Spleen (tissue), 11 donors: Measurements from ENCODE around the gene SMCO4. TPM values are rescaled to one million over a fixed set of nuclear protein-coding genes. Genes with fewer than 3 reads are reported as not detected.
A peak's percentile ranks its signal among the peaks of the same experiment; 100 is the strongest.

Source experiments
- DNase-seq: peaks from one replicate; pipeline ENCODE4 v3.0.0-alpha.2; 2020
- H3K27ac ChIP-seq, 8 donors: fragments of 200-600 bp; sonication (generic) in 7 of 8; 1 replicate in 4 of 8; 2 replicates in 4 of 8; pipeline versions ENCODE4 v1.5.0 to v1.8.0; 2016 to 2021; ENCODE audit warnings: inconsistent platforms in 4 of 8, mild to moderate bottlenecking in 4 of 8, moderate library complexity in 1 of 8
- H3K27me3 ChIP-seq, 7 donors: fragments of 200-600 bp; sonication (generic) in 6 of 7; replicated peaks in 1 of 7; 1 replicate in 4 of 7; 2 replicates in 3 of 7; pipeline versions ENCODE4 v1.5.0 to v1.8.0; 2016 to 2021; ENCODE audit warnings: inconsistent platforms in 3 of 7, mild to moderate bottlenecking in 1 of 7
- H3K36me3 ChIP-seq, 6 donors: fragments of 200-600 bp; sonication (generic) in 5 of 6; 1 replicate in 4 of 6; 2 replicates in 2 of 6; pipeline versions ENCODE4 v1.5.0 to v1.8.0; 2016 to 2021; ENCODE audit warnings: inconsistent platforms in 2 of 6
- H3K4me1 ChIP-seq, 6 donors: fragments of 200-600 bp; sonication (generic) in 5 of 6; 1 replicate in 3 of 6; 2 replicates in 3 of 6; pipeline versions ENCODE4 v1.5.0 to v1.8.0; 2016 to 2021; ENCODE audit warnings: inconsistent platforms in 3 of 6
- H3K4me3 ChIP-seq, 8 donors: fragments of 200-600 bp; sonication (generic) in 7 of 8; 1 replicate in 4 of 8; 2 replicates in 4 of 8; pipeline versions ENCODE4 v1.5.0 to v1.8.0; 2016 to 2021; ENCODE audit warnings: inconsistent platforms in 4 of 8, mild to moderate bottlenecking in 4 of 8, moderate library complexity in 2 of 8
- H3K9me3 ChIP-seq, 8 donors: fragments of 200-600 bp; sonication (generic) in 7 of 8; 1 replicate in 4 of 8; 2 replicates in 4 of 8; pipeline versions ENCODE4 v1.5.0 to v1.8.0; 2016 to 2021; ENCODE audit warnings: inconsistent platforms in 4 of 8
- CTCF ChIP-seq, 11 experiments: fragments of 200-600 bp in 7 of 11; fragments of 450-650 bp in 4 of 11; sonication (generic) in 4 of 11; IDR thresholded peaks in 8 of 11; conservative IDR thresholded peaks in 3 of 11; 1 replicate in 7 of 11; 2 replicates in 4 of 11; pipeline versions ENCODE4 v1.4.0 to v1.8.0; 2016 to 2021; ENCODE audit warnings: antibody characterized with exemption in 11 of 11, inconsistent platforms in 4 of 11, mild to moderate bottlenecking in 1 of 11
- POLR2A ChIP-seq, 3 donors: fragments of 450-650 bp; IDR thresholded peaks; one replicate each; pipeline ENCODE4 v1.5.1; 2017; ENCODE audit warnings: antibody characterized with exemption in 3 of 3, mild to moderate bottlenecking in 1 of 3
- POLR2AphosphoS5 ChIP-seq, 3 donors: sonication (generic); formaldehyde crosslinking; IDR thresholded peaks; one replicate each; pipeline ENCODE4 v1.5.1; 2017; ENCODE audit warnings: antibody characterized with exemption in 3 of 3
- WGBS, 5 donors: extraction: QIAGEN DNeasy Blood & Tissue Kit in 3 of 5; methylation state at CpG; one replicate each; pipeline versions ENCODE4 v1.1.5 to v1.1.7; 2013 to 2018; 5-methylcytosine and 5-hydroxymethylcytosine counted together
- intact Hi-C: fragments of 100-400 bp; cut with DNase I; formaldehyde crosslinking; loops from one replicate; pipeline ENCODE4 v1.15.0; 2023; ENCODE audit warnings: low total_unique reads
- polyA plus RNA-seq, 3 donors: library from polyadenylated mRNA; stranded (reverse); fragments of 200-250 nt; gene quantifications; one replicate each; pipeline ENCODE4 v1.2.1, GENCODE V29; 2013
- total RNA-seq, 7 donors: library from RNA; depleted of rRNA in 3 of 7; stranded (reverse); fragments of >200 nt in 3 of 7; fragmentation: NEBNext Ultra II Directional in 4 of 7; extraction: Animal tissue kit (Norgen Biotek cat#: 25700) in 4 of 7; gene quantifications; one replicate each; pipeline versions ENCODE4 v1.1.0 to v1.2.1, GENCODE V29; 2016 to 2021
- donor health status: healthy with polysubstance abuse.
- donor health status: DM: no; HTN: no; CAD: no; lungs with moderate emphysema.
- donor health status: DM: no; HTN: no; CAD: no.
- donor health status: Bipolar disorder and iron deficiency.
- donor health status: healthy.
- donor health status: DM: no; HTN: no; CAD: no.
- donor health status: DM: yes; HTN: yes; CAD: no.

The SMCO4 gene
- total and polyA plus RNA-seq, 10 donors: 21.8 to 74.1 (median 51.9) TPM

- Histone ChIP-seq H3K36me3 (no peaks in the 10 kb centered on the region), H3K27ac (peak overlapping the region; percentile 0 to 85 (median 73)), H3K27me3 (no peaks in the 10 kb centered on the region), H3K4me3 (no peak overlapping the region), H3K9me3 (no peaks in the 10 kb centered on the region), H3K4me1 (peaks cover 24 to 93% (median 66%) of the 10 kb centered on the region in 6 donors)
- TF ChIP-seq POLR2AphosphoS5 (IDR thresholded peaks at IDR 0.05): no peak
- no peak for TF ChIP-seq POLR2A (IDR thresholded peaks at IDR 0.05)
- no peak for TF ChIP-seq CTCF (IDR thresholded peaks at IDR 0.05 in 8 of 11, conservative IDR thresholded peaks at IDR 0.05 in 3 of 11)
- intact Hi-C loops: no loop called here
- peak; percentile 75 for DNase-seq
- 59 to 80% (median 73%) methylated on average over 2 of the region's 2 CpGs for whole genome bisulfite sequencing, 5 donors
Observed at GRCh38 chr11:93524858-93525257, 18.3 kb downstream of the SMCO4 start.

- Histone ChIP-seq H3K27me3 (no peaks in the 10 kb centered on the region), H3K27ac (peak overlapping the region; percentile 0 to 85 (median 73)), H3K9me3 (no peaks in the 10 kb centered on the region), H3K36me3 (no peaks in the 10 kb centered on the region), H3K4me3 (peak overlapping the region in 2 of 8 donors; percentile 21), H3K4me1 (peaks cover 17 to 86% (median 61%) of the 10 kb centered on the region in 6 donors)
- intact Hi-C loops: no loop called here
- WGBS, 5 donors: 26 to 45% (median 38%) methylated on average over 6 of the region's 6 CpGs
- no peak for DNase-seq
- TF ChIP-seq CTCF (IDR thresholded peaks at IDR 0.05 in 8 of 11, conservative IDR thresholded peaks at IDR 0.05 in 3 of 11) (no peak), POLR2AphosphoS5 (IDR thresholded peaks at IDR 0.05) (no peak), POLR2A (IDR thresholded peaks at IDR 0.05) (no peak)
Observed at GRCh38 chr11:93524173-93524536, 19.0 kb downstream of the SMCO4 start.

- intact Hi-C loops: no loop called here
- Histone ChIP-seq H3K4me3 (no peak overlapping the region), H3K27ac (no peak overlapping the region), H3K36me3 (peaks cover 0 to 4% (median 0%) of the 10 kb centered on the region in 6 donors), H3K9me3 (no peaks in the 10 kb centered on the region), H3K4me1 (peaks cover 10 to 57% (median 35%) of the 10 kb centered on the region in 6 donors), H3K27me3 (no peaks in the 10 kb centered on the region)
- DNase-seq: no peak
- TF ChIP-seq CTCF (IDR thresholded peaks at IDR 0.05 in 8 of 11, conservative IDR thresholded peaks at IDR 0.05 in 3 of 11): no peak
- TF ChIP-seq POLR2A (IDR thresholded peaks at IDR 0.05): no peak
- no peak for TF ChIP-seq POLR2AphosphoS5 (IDR thresholded peaks at IDR 0.05)
- 51 to 71% (median 62%) methylated on average over 5 of the region's 5 CpGs for WGBS, 5 donors
Observed at GRCh38 chr11:93520726-93521509, 22.3 kb downstream of the SMCO4 start.

DNA sequence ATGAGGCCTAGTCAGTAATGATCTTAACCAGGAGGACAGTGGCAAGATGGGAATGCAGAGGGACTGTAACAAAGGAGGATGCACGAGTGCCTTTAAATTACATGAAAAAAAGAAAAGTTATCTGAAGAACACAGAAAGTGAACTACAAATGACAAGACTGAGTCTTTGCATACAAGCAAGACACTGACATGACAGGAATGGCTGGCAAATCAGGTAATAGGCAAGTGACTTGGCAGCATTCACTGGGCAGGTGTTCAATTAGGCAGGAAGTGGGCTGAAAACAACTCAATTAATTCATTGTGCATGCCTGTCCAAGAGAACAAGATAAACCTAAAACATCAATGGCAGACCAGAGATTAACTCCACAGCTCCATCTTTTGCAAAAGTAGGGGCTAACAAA, 24.0 kb downstream of the SMCO4 start:
- WGBS, 5 donors: 84 to 93% (median 91%) methylated on average over 1 of the region's 1 CpG
- intact Hi-C loops: no loop called here
- H3K27ac ChIP-seq: no peak overlapping the region
- no peaks in the 10 kb centered on the region for H3K9me3 ChIP-seq
- TF ChIP-seq POLR2A (IDR thresholded peaks at IDR 0.05): no peak
- no peak for TF ChIP-seq POLR2AphosphoS5 (IDR thresholded peaks at IDR 0.05)
- no peak for TF ChIP-seq CTCF (IDR thresholded peaks at IDR 0.05 in 8 of 11, conservative IDR thresholded peaks at IDR 0.05 in 3 of 11)
- DNase-seq: no peak
- no peak overlapping the region for H3K4me3 ChIP-seq
- peaks cover 0 to 4% (median 0%) of the 10 kb centered on the region in 6 donors for H3K36me3 ChIP-seq
- peaks cover 3 to 52% (median 25%) of the 10 kb centered on the region in 6 donors for H3K4me1 ChIP-seq
- no peaks in the 10 kb centered on the region for H3K27me3 ChIP-seq
